ENCODE results near the gene RNF150. TPM values are rescaled to one million over a fixed set of nuclear protein-coding genes. Genes with fewer than 3 reads are reported as not detected.

RNF150 gene
- total RNA-seq, 1 experiment from 2014 or later, result 4.4 TPM

DNA sequence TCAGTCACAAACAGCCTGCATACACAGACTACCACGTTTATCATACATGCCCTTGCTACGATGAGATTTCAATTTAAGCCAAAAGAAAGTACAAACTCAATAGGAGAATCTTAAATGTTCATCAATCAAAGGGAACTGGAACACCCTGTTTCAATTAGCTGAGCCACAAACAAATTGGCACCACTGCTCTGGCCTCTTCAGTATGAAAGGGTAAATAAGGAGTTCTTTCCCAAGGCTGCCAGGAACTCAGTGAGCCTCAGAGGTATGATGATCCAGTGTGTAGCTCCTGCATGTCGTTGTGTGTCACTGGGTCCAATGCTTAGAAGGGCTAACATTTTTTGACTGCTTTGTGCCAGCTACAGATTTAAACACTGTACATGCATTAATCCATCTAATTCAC lies 5.4 kb downstream of the RNF150 start:
- Histone ChIP-seq H3K23me2 (ENCODE audit: insufficient read length, low read depth, low read length, poor library complexity, severe bottlenecking) (no peaks in the 10 kb centered on the region), H3K4ac (ENCODE audit: low read depth, low read length) (no peak overlapping the region), H2BK15ac (ENCODE audit: low read depth, low read length) (no peak overlapping the region), H2AFZ (ENCODE audit: low read length) (no peak overlapping the region), H4K8ac (replicated peaks; ENCODE audit: insufficient read length, low read depth, low read length) (no peak overlapping the region), H3K79me1 (ENCODE audit: insufficient read depth, low read depth, low read length, poor library complexity, severe bottlenecking) (no peaks in the 10 kb centered on the region), H3T11ph (ENCODE audit: low read length) (no peak overlapping the region), H3K9ac (ENCODE audit: extremely low read depth, insufficient read length, low read length) (no peak overlapping the region), H3K79me2 (ENCODE audit: insufficient read depth, low read length) (no peaks in the 10 kb centered on the region), H3K56ac (ENCODE audit: insufficient read length, low read depth, low read length) (no peak overlapping the region), H3K18ac (ENCODE audit: insufficient read length, low read depth, low read length) (no peak overlapping the region), H3K27me3 (ENCODE audit: insufficient read depth, low read length) (no peaks in the 10 kb centered on the region; the same call in 1 of the 2 replicates), H3K4me1 (ENCODE audit: insufficient read depth, low read length) (no peaks in the 10 kb centered on the region), H2BK20ac (ENCODE audit: low read depth, low read length, poor library complexity, severe bottlenecking) (no peak overlapping the region), H3K14ac (ENCODE audit: insufficient read depth, low read length) (no peak overlapping the region), H2BK5ac (ENCODE audit: insufficient read length, low read length) (no peak overlapping the region), H2AK5ac (ENCODE audit: insufficient read length, low read length) (no peak overlapping the region), H3K9me3 (ENCODE audit: control insufficient read depth, low read depth, low read length) (no peaks in the 10 kb centered on the region), H2BK12ac (ENCODE audit: insufficient read length, low read depth, low read length) (no peak overlapping the region), H4K5ac (ENCODE audit: insufficient read length, low read depth, low read length) (no peak overlapping the region), H2BK120ac (ENCODE audit: low read depth, low read length, poor library complexity, severe bottlenecking) (no peak overlapping the region), H4K91ac (ENCODE audit: insufficient read length, low read depth, low read length) (no peak overlapping the region), H4K20me1 (ENCODE audit: control insufficient read depth, insufficient read depth, insufficient read length) (no peaks in the 10 kb centered on the region), H3K27ac (ENCODE audit: insufficient read length, low read depth, low read length) (no peak overlapping the region), H3K23ac (ENCODE audit: insufficient read length, low read depth, low read length) (no peak overlapping the region), H3K4me2 (ENCODE audit: insufficient read depth, insufficient read length, low read length) (no peak overlapping the region)
- Mint-ChIP-seq H3K27ac (no peak overlapping the region), H3K4me3 (no peak overlapping the region), H3K36me3 (ENCODE audit: insufficient read depth in 1 of 3, low read depth in 3 of 3) (no peaks in the 10 kb centered on the region), H3K9me3 (no peaks in the 10 kb centered on the region; a peak in 1 of 5 replicates), H3K27me3 (ENCODE audit: low read depth) (peaks cover 27% of the 10 kb centered on the region), H3K4me1 (peaks cover 18% of the 10 kb centered on the region in 2 experiments)
- DNase-seq, result no peak
- TF ChIP-seq, protein P1, sequence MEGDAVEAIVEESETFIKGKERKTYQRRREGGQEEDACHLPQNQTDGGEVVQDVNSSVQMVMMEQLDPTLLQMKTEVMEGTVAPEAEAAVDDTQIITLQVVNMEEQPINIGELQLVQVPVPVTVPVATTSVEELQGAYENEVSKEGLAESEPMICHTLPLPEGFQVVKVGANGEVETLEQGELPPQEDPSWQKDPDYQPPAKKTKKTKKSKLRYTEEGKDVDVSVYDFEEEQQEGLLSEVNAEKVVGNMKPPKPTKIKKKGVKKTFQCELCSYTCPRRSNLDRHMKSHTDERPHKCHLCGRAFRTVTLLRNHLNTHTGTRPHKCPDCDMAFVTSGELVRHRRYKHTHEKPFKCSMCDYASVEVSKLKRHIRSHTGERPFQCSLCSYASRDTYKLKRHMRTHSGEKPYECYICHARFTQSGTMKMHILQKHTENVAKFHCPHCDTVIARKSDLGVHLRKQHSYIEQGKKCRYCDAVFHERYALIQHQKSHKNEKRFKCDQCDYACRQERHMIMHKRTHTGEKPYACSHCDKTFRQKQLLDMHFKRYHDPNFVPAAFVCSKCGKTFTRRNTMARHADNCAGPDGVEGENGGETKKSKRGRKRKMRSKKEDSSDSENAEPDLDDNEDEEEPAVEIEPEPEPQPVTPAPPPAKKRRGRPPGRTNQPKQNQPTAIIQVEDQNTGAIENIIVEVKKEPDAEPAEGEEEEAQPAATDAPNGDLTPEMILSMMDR (conservative IDR thresholded peaks at IDR 0.05), result no peak
- no CpG with 5 or more reads among the region's 3 CpGs for WGBS (ENCODE audit: extremely low coverage, insufficient read length, low lambda C conversion rate)
